Caco-2 (cell line): ENCODE data around the gene FBXL7. TPM values are rescaled to one million over a fixed set of nuclear protein-coding genes. Genes with fewer than 3 reads are reported as not detected.

Experiments used
- BruUV-seq: library from RNA; stranded (reverse); fragments of 400-500 nt; replicated peaks from 2 replicates; lab custom pipeline; 2021; lab: Mats Ljungman, UMichigan
- CTCF ChIA-PET: fragments of 300-600 bp; sonication (Branson Sonifier 250); formaldehyde crosslinking; loops from one replicate; lab custom pipeline; 2022; ENCODE audit warnings: antibody characterized with exemption; lab: Charles Lee
- POLR2A ChIA-PET: fragments of 300-600 bp; sonication (Branson Sonifier 250); formaldehyde crosslinking; loops from one replicate; lab custom pipeline; 2022; ENCODE audit warnings: antibody characterized with exemption; lab: Charles Lee
- DNase-seq, 2 experiments: peaks; one replicate each; pipeline versions ENCODE4 v3.0.0 to v3.0.0-alpha.2; 2020 to 2022
- H3K27me3 ChIP-seq: replicated peaks from 2 replicates; pipeline ENCODE4 v1.6.0; 2011; ENCODE audit warnings: low read length; ENCODE audit not compliant: control insufficient read depth, insufficient read depth
- H3K36me3 ChIP-seq: 2 replicates; pipeline ENCODE4 v1.5.1; 2011; ENCODE audit warnings: low read length; ENCODE audit not compliant: control insufficient read depth, insufficient read depth
- H3K4me1 ChIP-seq: fragments of 250-450 bp; sonication (Bioruptor Pico); 2 replicates; pipeline ENCODE4 v1.5.1; 2020; ENCODE audit warnings: mild to moderate bottlenecking
- H3K4me3 ChIP-seq: 2 replicates; pipeline ENCODE4 v1.5.1; 2011; ENCODE audit warnings: low read depth, mild to moderate bottlenecking, control low read depth, low read length
- H3K9me3 ChIP-seq: fragments of 250-450 bp; sonication (Bioruptor Pico); 2 replicates; pipeline ENCODE4 v1.5.1; 2020; ENCODE audit warnings: mild to moderate bottlenecking, moderate library complexity
- H3K27ac Mint-ChIP-seq: one replicate; pipeline ENCODE4 v1.8.0; 2022; ENCODE audit warnings: mixed read lengths; ENCODE audit not compliant: unreplicated experiment
- H3K27me3 Mint-ChIP-seq: one replicate; pipeline ENCODE4 v1.8.0; 2022; ENCODE audit warnings: mixed read lengths; ENCODE audit not compliant: insufficient read depth, unreplicated experiment
- H3K36me3 Mint-ChIP-seq: one replicate; pipeline ENCODE4 v1.8.0; 2022; ENCODE audit warnings: mild to moderate bottlenecking, mixed read lengths; ENCODE audit not compliant: insufficient read depth, unreplicated experiment
- H3K4me1 Mint-ChIP-seq: one replicate; pipeline ENCODE4 v1.8.0; 2022; ENCODE audit warnings: low read depth, mixed read lengths; ENCODE audit not compliant: unreplicated experiment
- H3K4me3 Mint-ChIP-seq: one replicate; pipeline ENCODE4 v1.8.0; 2022; ENCODE audit warnings: mild to moderate bottlenecking, moderate library complexity, mixed read lengths; ENCODE audit not compliant: unreplicated experiment
- H3K9me3 Mint-ChIP-seq: one replicate; pipeline ENCODE4 v1.8.0; 2022; ENCODE audit warnings: mixed read lengths; ENCODE audit not compliant: unreplicated experiment
- CTCF ChIP-seq, 2 experiments: fragments of 200-600 bp in 1 of 2; IDR thresholded peaks; 1 replicate in 1 of 2; 2 replicates in 1 of 2; pipeline versions ENCODE4 v1.5.1 to v1.8.0; 2011 to 2022; ENCODE audit warnings: antibody characterized with exemption in 1 of 2, control low read depth in 1 of 2, inconsistent platforms in 1 of 2, low read depth in 1 of 2, low read length in 1 of 2, mild to moderate bottlenecking in 1 of 2, moderate library complexity in 1 of 2; ENCODE audit not compliant: insufficient read depth in 1 of 2, severe bottlenecking in 1 of 2, unreplicated experiment in 1 of 2
- intact Hi-C: fragments of 100-400 bp; cut with micrococcal nuclease; formaldehyde crosslinking; loops from one replicate; pipeline ENCODE4 v1.10.0; 2022; ENCODE audit not compliant: unreplicated experiment
- total RNA-seq: library from RNA; stranded (reverse); gene quantifications from 2 replicates; pipeline ENCODE4 v1.2.3, GENCODE V29; 2022

The FBXL7 gene
- total RNA-seq, 1 experiment from 2014 or later, result not detected

GRCh38 chr5:15529821-15530220 is 29.8 kb downstream of the FBXL7 start:
- H3K9me3 ChIP-seq, result no peaks in the 10 kb centered on the region
- POLR2A ChIA-PET, result no interaction called here
- no peak overlapping the region for H3K4me3 Mint-ChIP-seq
- H3K4me1 ChIP-seq, result no peaks in the 10 kb centered on the region
- no peaks in the 10 kb centered on the region for H3K27me3 ChIP-seq
- no TSS peak for BruUV-seq
- peaks cover 26% of the 10 kb centered on the region for H3K27me3 Mint-ChIP-seq
- no peaks in the 10 kb centered on the region for H3K4me1 Mint-ChIP-seq
- no peaks in the 10 kb centered on the region for H3K36me3 ChIP-seq
- no peaks in the 10 kb centered on the region for H3K9me3 Mint-ChIP-seq
- H3K36me3 Mint-ChIP-seq, result no peaks in the 10 kb centered on the region
- no peak overlapping the region for H3K4me3 ChIP-seq
- no peak for DNase-seq
- CTCF ChIA-PET, result no interaction called here
- H3K27ac Mint-ChIP-seq, result no peak overlapping the region
- TF ChIP-seq CTCF (IDR thresholded peaks at IDR 0.05; ENCODE audit: insufficient read depth in 1 of 2, low read depth in 1 of 2, low read length in 1 of 2, severe bottlenecking in 1 of 2, unreplicated experiment in 1 of 2), result no peak
- intact Hi-C loops, result no loop called here

GRCh38 chr5:15533129-15533893 is 33.3 kb downstream of the FBXL7 start:
- Mint-ChIP-seq H3K9me3 (no peaks in the 10 kb centered on the region), H3K36me3 (no peaks in the 10 kb centered on the region), H3K27ac (no peak overlapping the region), H3K4me1 (no peaks in the 10 kb centered on the region), H3K4me3 (no peak overlapping the region), H3K27me3 (peaks cover 18% of the 10 kb centered on the region)
- no peak overlapping the region for H3K4me3 ChIP-seq
- no peaks in the 10 kb centered on the region for H3K4me1 ChIP-seq
- no peak for TF ChIP-seq CTCF (IDR thresholded peaks at IDR 0.05; ENCODE audit: insufficient read depth in 1 of 2, low read depth in 1 of 2, low read length in 1 of 2, severe bottlenecking in 1 of 2, unreplicated experiment in 1 of 2)
- ChIA-PET POLR2A (no interaction called here), CTCF (no interaction called here)
- H3K9me3 ChIP-seq, result no peaks in the 10 kb centered on the region
- H3K27me3 ChIP-seq, result no peaks in the 10 kb centered on the region
- no peaks in the 10 kb centered on the region for H3K36me3 ChIP-seq
- no TSS peak for BruUV-seq
- DNase-seq, result no peak
- intact Hi-C loops, result no loop called here

DNA sequence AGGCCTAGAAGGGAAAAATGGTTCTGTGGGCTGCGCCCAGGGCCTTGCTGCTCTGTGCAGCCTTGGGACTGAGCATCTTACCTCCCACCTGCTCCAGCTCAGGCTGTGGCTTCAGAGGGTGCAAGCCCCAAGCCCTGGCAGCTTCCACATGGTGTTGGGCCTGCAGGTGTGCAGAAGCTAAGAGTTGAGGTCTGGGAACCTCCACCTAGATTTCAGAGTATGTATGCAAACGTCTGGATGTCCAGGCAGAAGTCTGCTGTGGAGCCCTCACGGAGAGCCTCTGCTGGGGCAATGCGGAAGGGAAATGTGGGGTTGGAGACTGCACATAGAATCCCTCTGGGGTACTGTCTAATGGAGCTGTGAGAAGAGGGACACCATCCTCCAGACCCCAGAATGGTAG is 36.0 kb downstream of the FBXL7 start:
- intact Hi-C loops, result no loop called here

More for the DNA sequence above, 36.0 kb downstream of the FBXL7 start:
- Histone ChIP-seq H3K27me3 (no peaks in the 10 kb centered on the region), H3K36me3 (no peaks in the 10 kb centered on the region), H3K4me3 (no peak overlapping the region), H3K4me1 (no peaks in the 10 kb centered on the region), H3K9me3 (no peaks in the 10 kb centered on the region)
- ChIA-PET POLR2A (no interaction called here), CTCF (interaction anchor here (0.5 kb wide), 1 partner anchor 359 kb away, joined by 5 read pairs; no protein-coding TSS in a partner anchor)
- Mint-ChIP-seq H3K4me1 (no peaks in the 10 kb centered on the region), H3K27me3 (peaks cover 11% of the 10 kb centered on the region), H3K36me3 (no peaks in the 10 kb centered on the region), H3K4me3 (no peak overlapping the region), H3K27ac (no peak overlapping the region), H3K9me3 (no peaks in the 10 kb centered on the region)
- no peak for TF ChIP-seq CTCF (IDR thresholded peaks at IDR 0.05; ENCODE audit: insufficient read depth in 1 of 2, low read depth in 1 of 2, low read length in 1 of 2, severe bottlenecking in 1 of 2, unreplicated experiment in 1 of 2)
- BruUV-seq, result no TSS peak
- DNase-seq, result no peak
